ENCODE data around the gene RNU5B-1.

DNA sequence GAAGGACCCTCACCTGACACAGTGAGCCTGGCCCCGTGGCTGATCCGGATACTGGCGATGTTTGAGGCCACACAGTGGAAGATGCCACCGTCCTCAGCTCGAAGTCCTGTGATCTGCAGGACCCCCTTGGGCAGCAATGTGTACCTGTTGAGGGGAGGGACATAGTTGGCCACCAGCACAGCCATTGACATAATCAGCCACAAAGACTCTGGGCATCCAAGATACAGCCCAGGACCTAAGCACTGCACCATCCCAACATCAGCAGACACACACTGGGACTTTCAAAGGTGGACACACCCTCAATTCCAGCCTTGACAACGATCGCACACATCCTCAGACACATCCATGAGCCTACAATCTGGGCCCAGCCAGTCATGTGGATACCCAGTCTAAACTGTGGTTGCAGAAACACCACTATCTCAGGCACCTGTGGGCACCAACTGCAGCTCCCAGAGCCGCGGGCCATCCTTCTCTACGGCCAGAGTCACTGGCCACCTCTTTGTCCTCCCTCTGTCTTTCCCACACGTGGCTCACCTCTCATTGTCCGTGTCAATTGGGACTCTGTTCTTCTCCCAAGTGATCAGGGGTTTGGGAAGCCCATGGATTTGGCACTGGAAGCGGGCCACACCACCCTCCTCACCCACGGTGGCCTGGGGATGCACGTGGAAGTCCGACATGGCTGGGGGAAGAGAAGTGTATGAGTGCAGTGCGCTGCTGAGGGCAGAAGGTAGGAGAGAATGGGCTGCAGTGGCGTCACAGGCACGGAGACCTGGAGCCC is 31.0 kb downstream of the RNU5B-1 start:
- TF ChIP-seq, protein P1, sequence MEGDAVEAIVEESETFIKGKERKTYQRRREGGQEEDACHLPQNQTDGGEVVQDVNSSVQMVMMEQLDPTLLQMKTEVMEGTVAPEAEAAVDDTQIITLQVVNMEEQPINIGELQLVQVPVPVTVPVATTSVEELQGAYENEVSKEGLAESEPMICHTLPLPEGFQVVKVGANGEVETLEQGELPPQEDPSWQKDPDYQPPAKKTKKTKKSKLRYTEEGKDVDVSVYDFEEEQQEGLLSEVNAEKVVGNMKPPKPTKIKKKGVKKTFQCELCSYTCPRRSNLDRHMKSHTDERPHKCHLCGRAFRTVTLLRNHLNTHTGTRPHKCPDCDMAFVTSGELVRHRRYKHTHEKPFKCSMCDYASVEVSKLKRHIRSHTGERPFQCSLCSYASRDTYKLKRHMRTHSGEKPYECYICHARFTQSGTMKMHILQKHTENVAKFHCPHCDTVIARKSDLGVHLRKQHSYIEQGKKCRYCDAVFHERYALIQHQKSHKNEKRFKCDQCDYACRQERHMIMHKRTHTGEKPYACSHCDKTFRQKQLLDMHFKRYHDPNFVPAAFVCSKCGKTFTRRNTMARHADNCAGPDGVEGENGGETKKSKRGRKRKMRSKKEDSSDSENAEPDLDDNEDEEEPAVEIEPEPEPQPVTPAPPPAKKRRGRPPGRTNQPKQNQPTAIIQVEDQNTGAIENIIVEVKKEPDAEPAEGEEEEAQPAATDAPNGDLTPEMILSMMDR (IDR thresholded peaks at IDR 0.05), result no peak
- no peak for TF ChIP-seq ZFX (IDR thresholded peaks at IDR 0.05; ENCODE audit: borderline replicate concordance)

Measured in 22Rv1 (cell line).